Stromal cell of bone marrow (primary cell): Measurements from ENCODE around the gene RNF4.

Experiments used
- DNase-seq: peaks from one replicate; pipeline ENCODE4 v3.0.0-alpha.2; 2012; ENCODE audit warnings: low read depth

Gene RNF4

GRCh38 chr4:2437475-2438215, 31.3 kb upstream of the RNF4 start:
- no peak for DNase-seq

- DNase-seq, result no peak
These were observed 29.8 kb upstream of the RNF4 start for GRCh38 chr4:2438822-2439718.

GRCh38 chr4:2441393-2442174, 27.3 kb upstream of the RNF4 start:
- no peak for DNase-seq

GRCh38 chr4:2442175-2442993, 26.5 kb upstream of the RNF4 start:
- no peak for DNase-seq

GRCh38 chr4:2443061-2443730, 25.7 kb upstream of the RNF4 start:
- no peak for DNase-seq

- no peak for DNase-seq
These were observed 24.8 kb upstream of the RNF4 start for GRCh38 chr4:2443956-2444740.

GRCh38 chr4:2445130-2445529, 23.8 kb upstream of the RNF4 start:
- no peak for DNase-seq

GRCh38 chr4:2445571-2445970, 23.3 kb upstream of the RNF4 start:
- no peak for DNase-seq

- DNase-seq, result no peak
These were observed 22.0 kb upstream of the RNF4 start for GRCh38 chr4:2446656-2447564.

GRCh38 chr4:2448589-2448988, 20.3 kb upstream of the RNF4 start:
- DNase-seq, result no peak

GRCh38 chr4:2449051-2449450, 19.9 kb upstream of the RNF4 start:
- no peak for DNase-seq

- DNase-seq, result no peak
These were observed 19.2 kb upstream of the RNF4 start for GRCh38 chr4:2449511-2450392.

- no peak for DNase-seq
These were observed 18.4 kb upstream of the RNF4 start for GRCh38 chr4:2450394-2451035.

- DNase-seq, result no peak
These were observed 17.8 kb upstream of the RNF4 start for GRCh38 chr4:2451036-2451520.

GRCh38 chr4:2451821-2452785, 16.8 kb upstream of the RNF4 start:
- no peak for DNase-seq
